Measurements from ENCODE around the gene RASA2.

RASA2 gene

GRCh38 chr3:141449424-141449823 lies 37.4 kb upstream of the RASA2 start:
- H3K27ac ChIP-seq (ENCODE audit: low read length), result no peak overlapping the region
- 0 out of 2 replicates have a peak, but pooled peaks cover 4% of the 10 kb centered on the region for H3K4me1 ChIP-seq (ENCODE audit: insufficient read depth, low read length)
- no peaks in the 10 kb centered on the region for H3K27me3 ChIP-seq (ENCODE audit: insufficient read depth, low read length)
- H3K9me3 ChIP-seq (ENCODE audit: insufficient read depth, low read depth, low read length), result no peaks in the 10 kb centered on the region
- no peak overlapping the region for H3K9ac ChIP-seq (ENCODE audit: low read depth, low read length)
- peaks cover under 1% of the 10 kb centered on the region; the same call in 1 of the 2 replicates for H3K36me3 ChIP-seq (ENCODE audit: insufficient read depth, low read depth, low read length)
- H3K4me3 ChIP-seq (ENCODE audit: low read length), result no peak overlapping the region

- 0 out of 2 replicates have a peak, but pooled peaks cover 4% of the 10 kb centered on the region for H3K4me1 ChIP-seq (ENCODE audit: insufficient read depth, low read length)
- H3K4me3 ChIP-seq (ENCODE audit: low read length), result no peak overlapping the region
- no peaks in the 10 kb centered on the region for H3K27me3 ChIP-seq (ENCODE audit: insufficient read depth, low read length)
- H3K27ac ChIP-seq (ENCODE audit: low read length), result no peak overlapping the region
- H3K9me3 ChIP-seq (ENCODE audit: insufficient read depth, low read depth, low read length), result no peaks in the 10 kb centered on the region
- no peaks in the 10 kb centered on the region for H3K36me3 ChIP-seq (ENCODE audit: insufficient read depth, low read depth, low read length)
- H3K9ac ChIP-seq (ENCODE audit: low read depth, low read length), result no peak overlapping the region
Observed at GRCh38 chr3:141450727-141451375, 36.0 kb upstream of the RASA2 start.

DNA sequence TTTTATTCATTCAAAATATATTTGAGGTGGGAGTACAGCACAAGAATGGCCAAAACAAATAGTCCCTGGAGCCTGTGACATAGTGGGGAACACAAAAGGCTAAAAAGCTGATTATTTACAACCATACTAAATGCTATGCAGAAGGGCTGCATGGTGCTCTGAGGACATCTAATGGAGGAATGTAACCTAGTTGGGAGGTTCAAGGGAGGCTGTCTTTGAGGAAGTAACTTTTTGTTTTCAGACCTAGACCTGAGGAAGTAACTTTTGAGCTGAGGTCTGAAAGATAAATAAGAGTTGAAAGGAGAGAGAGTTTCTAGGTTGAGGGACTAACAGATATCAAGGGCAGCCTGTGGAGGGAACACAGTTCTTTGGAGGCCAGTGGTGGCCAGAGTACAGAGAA lies 34.8 kb upstream of the RASA2 start:
- H3K27ac ChIP-seq (ENCODE audit: low read length), result no peak overlapping the region
- no peaks in the 10 kb centered on the region for H3K27me3 ChIP-seq (ENCODE audit: insufficient read depth, low read length)
- no peak overlapping the region for H3K4me3 ChIP-seq (ENCODE audit: low read length)
- no peaks in the 10 kb centered on the region for H3K36me3 ChIP-seq (ENCODE audit: insufficient read depth, low read depth, low read length)
- no peak overlapping the region for H3K9ac ChIP-seq (ENCODE audit: low read depth, low read length)
- H3K4me1 ChIP-seq (ENCODE audit: insufficient read depth, low read length), result 0 out of 2 replicates have a peak, but pooled peaks cover 4% of the 10 kb centered on the region
- no peaks in the 10 kb centered on the region for H3K9me3 ChIP-seq (ENCODE audit: insufficient read depth, low read depth, low read length)

- Histone ChIP-seq H3K9me3 (ENCODE audit: insufficient read depth, low read depth, low read length) (no peaks in the 10 kb centered on the region), H3K36me3 (ENCODE audit: insufficient read depth, low read depth, low read length) (no peaks in the 10 kb centered on the region), H3K4me3 (ENCODE audit: low read length) (no peak overlapping the region), H3K27ac (ENCODE audit: low read length) (no peak overlapping the region), H3K9ac (ENCODE audit: low read depth, low read length) (no peak overlapping the region), H3K4me1 (ENCODE audit: insufficient read depth, low read length) (0 out of 2 replicates have a peak, but pooled peaks cover 4% of the 10 kb centered on the region), H3K27me3 (ENCODE audit: insufficient read depth, low read length) (no peaks in the 10 kb centered on the region)
Observed at GRCh38 chr3:141452773-141453172, 34.1 kb upstream of the RASA2 start.

DNA sequence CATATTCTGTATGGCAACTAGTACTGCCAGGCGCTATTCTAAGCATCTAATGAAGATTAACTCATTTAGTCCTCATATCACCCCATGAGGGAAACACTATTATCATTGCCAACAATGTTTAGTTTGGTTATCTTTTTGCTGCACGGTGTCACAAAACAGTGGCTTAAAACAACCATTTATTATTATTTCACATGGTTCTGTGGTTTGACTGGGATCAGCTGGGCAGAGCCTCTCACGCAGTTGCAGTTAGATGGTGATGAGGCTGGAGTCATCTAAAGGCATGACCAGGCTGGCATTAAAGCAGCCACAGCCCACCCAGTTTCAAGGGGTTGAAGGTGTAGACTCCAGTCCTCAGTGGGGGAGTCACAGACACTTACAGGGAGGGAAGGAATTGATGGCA lies 32.8 kb upstream of the RASA2 start:
- H3K9me3 ChIP-seq (ENCODE audit: insufficient read depth, low read depth, low read length), result no peaks in the 10 kb centered on the region
- H3K27ac ChIP-seq (ENCODE audit: low read length), result no peak overlapping the region
- no peak overlapping the region for H3K4me3 ChIP-seq (ENCODE audit: low read length)
- H3K36me3 ChIP-seq (ENCODE audit: insufficient read depth, low read depth, low read length), result no peaks in the 10 kb centered on the region
- H3K4me1 ChIP-seq (ENCODE audit: insufficient read depth, low read length), result 0 out of 2 replicates have a peak, but pooled peaks cover 4% of the 10 kb centered on the region
- H3K9ac ChIP-seq (ENCODE audit: low read depth, low read length), result no peak overlapping the region
- H3K27me3 ChIP-seq (ENCODE audit: insufficient read depth, low read length), result no peaks in the 10 kb centered on the region

GRCh38 chr3:141454906-141455602 lies 31.8 kb upstream of the RASA2 start:
- Histone ChIP-seq H3K27ac (ENCODE audit: low read length) (no peak overlapping the region), H3K9ac (ENCODE audit: low read depth, low read length) (no peak overlapping the region), H3K36me3 (ENCODE audit: insufficient read depth, low read depth, low read length) (no peaks in the 10 kb centered on the region), H3K4me3 (ENCODE audit: low read length) (no peak overlapping the region), H3K9me3 (ENCODE audit: insufficient read depth, low read depth, low read length) (no peaks in the 10 kb centered on the region), H3K4me1 (ENCODE audit: insufficient read depth, low read length) (0 out of 2 replicates have a peak, but pooled peaks cover 4% of the 10 kb centered on the region), H3K27me3 (ENCODE audit: insufficient read depth, low read length) (no peaks in the 10 kb centered on the region)

DNA sequence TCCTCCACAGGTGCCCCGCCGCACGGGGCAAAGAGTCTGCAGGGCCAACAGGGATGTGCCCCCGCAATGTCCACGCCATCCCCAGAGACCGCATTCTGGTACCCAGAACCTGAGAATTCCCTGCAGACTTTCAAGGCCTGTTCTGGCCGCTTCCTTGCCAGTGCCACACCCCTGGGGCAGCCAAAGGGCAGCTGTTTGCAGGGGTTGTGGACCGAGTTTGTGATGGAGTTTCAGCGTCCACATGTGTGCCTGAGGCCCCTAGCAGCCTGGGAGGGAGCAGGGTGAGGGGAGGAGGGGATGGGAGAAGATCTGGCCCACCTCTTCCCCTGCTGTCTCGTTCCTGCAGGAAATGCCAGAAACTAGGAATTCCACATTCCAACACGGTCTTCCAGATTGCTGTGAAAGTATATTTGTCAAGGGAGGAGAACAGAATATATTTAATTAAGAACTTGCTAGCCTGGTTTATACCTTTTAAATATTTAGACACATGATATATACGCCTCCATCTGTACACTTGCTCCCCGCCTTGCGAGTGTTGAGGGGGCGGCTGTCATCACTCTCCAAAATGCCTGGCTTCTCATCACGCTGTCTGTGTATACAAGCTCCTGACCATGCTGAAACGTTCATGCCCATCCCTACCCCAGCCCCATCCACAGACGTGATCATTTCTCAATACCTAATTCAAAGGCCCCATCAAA lies 31.1 kb upstream of the RASA2 start:
- no peak overlapping the region for H3K9ac ChIP-seq (ENCODE audit: low read depth, low read length)
- H3K9me3 ChIP-seq (ENCODE audit: insufficient read depth, low read depth, low read length), result no peaks in the 10 kb centered on the region
- no peaks in the 10 kb centered on the region for H3K36me3 ChIP-seq (ENCODE audit: insufficient read depth, low read depth, low read length)
- H3K27ac ChIP-seq (ENCODE audit: low read length), result no peak overlapping the region
- no peak overlapping the region for H3K4me3 ChIP-seq (ENCODE audit: low read length)
- 0 out of 2 replicates have a peak, but pooled peaks cover 4% of the 10 kb centered on the region for H3K4me1 ChIP-seq (ENCODE audit: insufficient read depth, low read length)
- H3K27me3 ChIP-seq (ENCODE audit: insufficient read depth, low read length), result no peaks in the 10 kb centered on the region

DNA sequence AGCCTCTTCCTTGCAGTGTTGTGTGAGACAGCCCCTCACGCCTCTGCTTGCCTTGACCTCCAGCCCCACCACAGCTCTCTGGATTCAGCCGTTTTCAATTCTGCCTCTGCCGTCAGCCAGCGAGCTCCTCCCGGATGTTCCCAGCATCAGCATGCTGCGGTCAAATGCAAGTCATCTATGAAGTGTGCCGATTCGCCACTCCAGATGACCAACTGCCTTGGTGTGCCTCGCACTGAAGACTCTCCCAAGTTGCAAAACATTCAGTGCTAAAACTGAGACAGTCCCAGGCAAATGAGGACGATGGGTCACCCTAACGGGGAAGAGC lies 30.6 kb upstream of the RASA2 start:
- Histone ChIP-seq H3K27me3 (ENCODE audit: insufficient read depth, low read length) (no peaks in the 10 kb centered on the region), H3K27ac (ENCODE audit: low read length) (no peak overlapping the region), H3K4me1 (ENCODE audit: insufficient read depth, low read length) (0 out of 2 replicates have a peak, but pooled peaks cover 4% of the 10 kb centered on the region), H3K9me3 (ENCODE audit: insufficient read depth, low read depth, low read length) (no peaks in the 10 kb centered on the region), H3K36me3 (ENCODE audit: insufficient read depth, low read depth, low read length) (no peaks in the 10 kb centered on the region), H3K4me3 (ENCODE audit: low read length) (no peak overlapping the region), H3K9ac (ENCODE audit: low read depth, low read length) (no peak overlapping the region)

DNA sequence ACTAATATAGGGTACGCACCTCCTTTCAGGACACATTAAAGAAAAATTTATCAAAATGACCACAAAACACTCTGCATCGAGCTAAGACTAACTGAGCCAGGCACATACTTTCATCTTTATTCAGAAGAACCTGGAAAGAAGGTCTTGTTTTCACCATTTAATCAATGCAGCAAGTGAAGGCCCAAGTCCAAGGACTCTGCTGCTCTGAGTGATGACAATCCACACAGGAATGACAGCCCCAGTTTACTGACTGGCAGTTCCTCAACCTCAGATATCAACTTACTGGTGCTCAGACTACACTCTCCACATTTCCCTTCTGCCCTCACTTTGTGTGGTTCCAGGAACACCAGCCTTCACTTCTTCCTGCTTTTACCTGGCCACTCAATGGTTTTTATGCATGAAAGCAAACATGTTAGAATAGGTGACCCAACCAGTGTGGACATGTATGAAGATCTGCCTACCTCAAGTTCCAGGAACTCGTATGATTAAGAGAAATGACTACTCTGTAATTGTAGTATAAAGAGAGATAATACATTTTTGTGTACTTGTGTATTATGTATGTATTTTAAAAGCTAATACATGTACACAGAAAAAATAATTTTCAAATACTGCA lies 29.1 kb upstream of the RASA2 start:
- Histone ChIP-seq H3K4me3 (ENCODE audit: low read length) (no peak overlapping the region), H3K4me1 (ENCODE audit: insufficient read depth, low read length) (0 out of 2 replicates have a peak, but pooled peaks cover 4% of the 10 kb centered on the region), H3K36me3 (ENCODE audit: insufficient read depth, low read depth, low read length) (no peaks in the 10 kb centered on the region), H3K9ac (ENCODE audit: low read depth, low read length) (no peak overlapping the region), H3K27me3 (ENCODE audit: insufficient read depth, low read length) (no peaks in the 10 kb centered on the region), H3K9me3 (ENCODE audit: insufficient read depth, low read depth, low read length) (no peaks in the 10 kb centered on the region), H3K27ac (ENCODE audit: low read length) (no peak overlapping the region)

DNA sequence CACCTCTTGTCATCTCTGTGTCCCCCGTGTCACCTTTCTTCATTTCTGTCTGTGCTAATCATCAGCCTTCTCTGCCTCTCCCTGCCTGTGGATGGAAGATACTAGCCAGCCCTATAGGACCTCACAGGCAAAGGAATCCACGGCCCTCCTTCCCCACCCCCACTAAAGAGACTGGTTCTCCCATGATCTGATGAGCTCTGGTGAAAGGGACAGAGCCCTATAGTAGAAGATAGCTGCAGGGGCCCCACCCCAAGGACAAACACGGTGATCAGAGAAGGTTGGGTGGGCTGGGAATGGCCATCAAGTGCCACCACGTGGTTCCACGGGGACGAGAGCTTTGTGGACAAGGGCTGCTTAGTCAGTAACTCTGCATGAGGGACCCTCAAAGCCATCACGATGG lies 27.8 kb upstream of the RASA2 start:
- Histone ChIP-seq H3K9ac (ENCODE audit: low read depth, low read length) (no peak overlapping the region), H3K36me3 (ENCODE audit: insufficient read depth, low read depth, low read length) (no peaks in the 10 kb centered on the region), H3K27me3 (ENCODE audit: insufficient read depth, low read length) (no peaks in the 10 kb centered on the region), H3K4me1 (ENCODE audit: insufficient read depth, low read length) (0 out of 2 replicates have a peak, but pooled peaks cover 4% of the 10 kb centered on the region), H3K9me3 (ENCODE audit: insufficient read depth, low read depth, low read length) (no peaks in the 10 kb centered on the region), H3K27ac (ENCODE audit: low read length) (no peak overlapping the region), H3K4me3 (ENCODE audit: low read length) (no peak overlapping the region)

DNA sequence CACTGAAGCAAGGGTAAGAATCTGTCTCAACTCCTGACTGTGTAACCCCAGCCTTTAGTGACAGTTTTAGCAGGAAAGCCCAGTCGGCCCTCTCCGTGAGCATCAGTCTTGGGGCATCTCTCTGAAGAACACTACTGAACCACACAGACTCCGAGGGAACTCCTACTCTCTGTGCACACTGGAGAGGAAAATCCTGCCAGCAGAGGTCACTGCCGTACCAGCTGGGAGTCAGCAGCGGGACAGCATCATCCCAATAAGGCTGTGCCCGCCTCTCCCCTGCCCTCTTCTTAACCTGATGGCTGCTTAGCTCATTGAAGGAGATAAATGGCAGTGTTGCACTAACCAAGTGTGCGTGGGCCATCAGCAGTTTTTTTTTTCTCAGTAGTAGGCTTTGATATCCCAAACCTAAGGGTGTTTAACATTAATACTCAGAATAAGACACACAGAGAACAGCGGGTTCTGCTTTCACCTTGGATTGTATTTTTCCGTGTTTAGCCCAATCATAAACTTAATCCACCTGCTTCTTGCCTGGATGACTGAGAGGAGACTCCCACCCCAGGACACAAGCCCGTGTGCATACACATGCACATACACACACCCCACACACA lies 26.6 kb upstream of the RASA2 start:
- no peaks in the 10 kb centered on the region for H3K27me3 ChIP-seq (ENCODE audit: insufficient read depth, low read length)
- no peaks in the 10 kb centered on the region; the same call in 1 of the 2 replicates for H3K9me3 ChIP-seq (ENCODE audit: insufficient read depth, low read depth, low read length)
- no peak overlapping the region for H3K9ac ChIP-seq (ENCODE audit: low read depth, low read length)
- 0 out of 2 replicates have a peak, but pooled peaks cover 4% of the 10 kb centered on the region for H3K4me1 ChIP-seq (ENCODE audit: insufficient read depth, low read length)
- H3K36me3 ChIP-seq (ENCODE audit: insufficient read depth, low read depth, low read length), result no peaks in the 10 kb centered on the region
- H3K4me3 ChIP-seq (ENCODE audit: low read length), result no peak overlapping the region
- no peak overlapping the region for H3K27ac ChIP-seq (ENCODE audit: low read length)
